GM13976 (cell line): ENCODE data around the gene IMMP2L.
A peak's percentile ranks its signal among the peaks of the same experiment; 100 is the strongest.
"Not testable (repeated sequence)": the region's sequence is repeated elsewhere in the genome, so short reads cannot be mapped to it uniquely, and the experiment has no call there.

ENCODE experiments used
- DNase-seq: peaks from one replicate; pipeline ENCODE4 v3.0.0; 2012; ENCODE audit warnings: low spot score
- in situ Hi-C: fragments of 300-500 bp; cut with MboI; formaldehyde crosslinking; loops from one replicate; pipeline ENCODE4 v1.12.0; 2022; ENCODE audit warnings: low sequenced_read_pairs, mixed read lengths, inconsistent platforms; ENCODE audit not compliant: unreplicated experiment
- TF ChIP-seq, protein P1 (sequence below): IDR thresholded peaks from 2 replicates; pipeline ENCODE4 v1.5.1; 2012; ENCODE audit warnings: borderline replicate concordance, mild to moderate bottlenecking; ENCODE audit not compliant: insufficient read depth; ENCODE audit errors: extremely low read depth, missing control alignments, control extremely low read depth

IMMP2L gene

GRCh38 chr7:111261496-111261895, 300.8 kb downstream of the IMMP2L start:
- in situ Hi-C loops: no loop called here
- TF ChIP-seq, protein P1, sequence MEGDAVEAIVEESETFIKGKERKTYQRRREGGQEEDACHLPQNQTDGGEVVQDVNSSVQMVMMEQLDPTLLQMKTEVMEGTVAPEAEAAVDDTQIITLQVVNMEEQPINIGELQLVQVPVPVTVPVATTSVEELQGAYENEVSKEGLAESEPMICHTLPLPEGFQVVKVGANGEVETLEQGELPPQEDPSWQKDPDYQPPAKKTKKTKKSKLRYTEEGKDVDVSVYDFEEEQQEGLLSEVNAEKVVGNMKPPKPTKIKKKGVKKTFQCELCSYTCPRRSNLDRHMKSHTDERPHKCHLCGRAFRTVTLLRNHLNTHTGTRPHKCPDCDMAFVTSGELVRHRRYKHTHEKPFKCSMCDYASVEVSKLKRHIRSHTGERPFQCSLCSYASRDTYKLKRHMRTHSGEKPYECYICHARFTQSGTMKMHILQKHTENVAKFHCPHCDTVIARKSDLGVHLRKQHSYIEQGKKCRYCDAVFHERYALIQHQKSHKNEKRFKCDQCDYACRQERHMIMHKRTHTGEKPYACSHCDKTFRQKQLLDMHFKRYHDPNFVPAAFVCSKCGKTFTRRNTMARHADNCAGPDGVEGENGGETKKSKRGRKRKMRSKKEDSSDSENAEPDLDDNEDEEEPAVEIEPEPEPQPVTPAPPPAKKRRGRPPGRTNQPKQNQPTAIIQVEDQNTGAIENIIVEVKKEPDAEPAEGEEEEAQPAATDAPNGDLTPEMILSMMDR: no peak
- DNase-seq: no peak

DNA sequence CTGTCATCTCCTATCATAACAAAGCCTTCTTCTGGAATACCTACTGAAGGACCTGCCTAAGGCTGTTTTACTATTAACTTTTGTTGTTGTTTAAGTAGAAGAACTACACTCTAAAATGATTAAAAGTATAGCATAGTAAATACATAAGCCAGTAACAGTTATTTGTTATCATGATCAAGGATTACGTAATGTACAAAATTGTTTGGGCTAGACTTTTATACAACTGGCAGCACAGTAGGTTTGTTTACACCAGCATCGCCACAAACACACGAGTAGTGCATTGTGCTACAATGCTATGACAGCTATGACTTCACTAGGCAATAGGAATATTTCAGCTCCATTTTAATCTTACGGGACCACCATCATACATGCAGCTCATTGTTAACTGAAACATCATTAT, 302.3 kb downstream of the IMMP2L start:
- DNase-seq: no peak
- TF ChIP-seq, protein P1: no peak
- in situ Hi-C loops: no loop called here

GRCh38 chr7:111256391-111256790, 305.9 kb downstream of the IMMP2L start:
- TF ChIP-seq, protein P1: no peak
- in situ Hi-C loops: no loop called here
- DNase-seq: no peak

DNA sequence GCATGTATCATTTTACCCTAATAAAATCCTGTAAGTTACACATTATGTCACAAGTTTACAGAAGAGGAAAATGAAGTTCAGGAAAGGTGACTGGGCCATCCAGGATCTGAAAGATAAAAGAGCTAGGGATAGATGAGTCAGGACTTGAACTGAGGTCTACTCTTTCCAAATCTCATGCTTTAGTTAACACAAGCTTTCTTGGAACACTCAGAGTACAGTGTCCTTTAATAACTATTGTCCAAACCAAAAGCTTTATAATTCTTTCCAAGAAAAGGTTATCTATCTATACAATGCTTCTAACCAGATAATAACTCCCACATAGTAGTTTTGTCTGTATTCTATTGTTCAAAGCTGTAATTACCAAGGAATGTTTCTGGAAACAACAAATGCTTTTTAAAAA, 306.7 kb downstream of the IMMP2L start:
- in situ Hi-C loops: no loop called here
- TF ChIP-seq, protein P1: no peak
- no peak for DNase-seq

DNA sequence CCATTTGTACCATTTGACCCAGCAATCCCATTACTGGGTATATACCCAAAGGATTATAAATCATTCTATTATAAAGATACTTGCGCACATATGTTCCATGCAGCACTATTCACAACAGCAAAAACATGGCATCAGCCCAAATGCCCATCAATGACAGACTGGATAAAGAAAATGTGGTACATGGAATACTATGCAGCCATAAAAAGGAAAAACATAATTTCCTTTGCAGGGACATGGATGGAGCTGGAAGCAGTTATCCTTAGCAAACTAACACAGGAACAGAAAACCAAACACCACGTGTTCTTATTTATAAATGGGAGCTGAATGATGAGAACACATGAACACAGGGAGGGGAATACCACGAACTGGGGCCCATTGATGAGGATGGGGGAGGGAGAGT, 310.9 kb downstream of the IMMP2L start:
- DNase-seq, in situ Hi-C loops: not testable (repeated sequence)

DNA sequence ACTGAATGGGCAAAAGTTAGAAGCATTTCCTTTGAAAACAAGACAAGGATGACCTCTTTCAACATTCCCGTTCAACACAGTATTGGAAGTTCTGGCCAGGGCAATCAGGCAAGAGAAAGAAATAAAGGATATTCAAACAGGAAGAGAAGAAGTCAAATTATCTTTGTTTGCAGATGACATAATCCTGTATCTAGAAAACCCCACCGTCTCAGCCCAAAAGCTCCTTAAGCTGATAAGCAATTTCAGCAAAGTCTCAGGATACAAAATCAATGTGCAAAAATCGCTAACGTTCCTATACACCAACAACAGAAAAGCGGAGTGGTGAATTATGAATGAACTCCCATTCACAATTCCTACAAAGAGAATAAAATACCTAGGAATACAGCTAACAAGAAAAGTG, 312.5 kb downstream of the IMMP2L start:
- DNase-seq, in situ Hi-C loops: not testable (repeated sequence)

DNA sequence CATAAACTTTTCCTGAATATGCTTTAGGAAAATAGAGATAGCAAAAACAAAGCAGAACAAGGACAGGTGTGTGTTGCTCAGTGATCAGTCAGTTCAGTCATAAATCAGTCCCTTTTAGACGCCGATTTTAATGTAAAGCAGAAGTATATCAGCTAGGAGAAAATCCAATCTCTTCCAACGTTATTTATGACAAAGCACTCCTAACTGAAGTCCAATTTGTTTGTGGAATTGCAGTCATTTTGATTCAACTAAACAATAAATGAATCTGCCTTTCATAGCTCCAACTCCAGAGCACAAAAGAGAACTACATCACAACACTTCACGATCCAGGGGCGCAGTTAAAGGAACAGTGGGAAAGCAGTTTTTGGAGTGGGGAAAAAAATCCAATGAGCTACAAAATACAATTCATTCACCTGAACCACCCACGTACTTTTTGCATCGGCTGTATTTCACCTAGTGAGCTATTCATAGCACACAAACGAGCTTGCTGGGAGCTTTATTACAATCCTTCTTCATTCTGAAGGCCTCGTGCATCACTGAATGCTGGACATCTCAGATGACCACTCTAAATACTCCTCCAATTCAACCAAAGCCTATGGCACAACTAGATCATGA, 320.0 kb downstream of the IMMP2L start:
- in situ Hi-C loops: no loop called here
- TF ChIP-seq, protein P1: no peak
- DNase-seq: no peak

GRCh38 chr7:111240371-111240770, 321.9 kb downstream of the IMMP2L start:
- peak; percentile 11 for DNase-seq
- in situ Hi-C loops: no loop called here

More at GRCh38 chr7:111240371-111240770, 321.9 kb downstream of the IMMP2L start:
- TF ChIP-seq, protein P1: no peak
